Left ventricle myocardium inferior (tissue), 1 donor: ENCODE results near the gene GRM8. TPM values are rescaled to one million over a fixed set of nuclear protein-coding genes. Genes with fewer than 3 reads are reported as not detected.
A peak's percentile ranks its signal among the peaks of the same experiment; 100 is the strongest.

Source experiments
- DNase-seq: peaks from one replicate; pipeline ENCODE4 v3.0.0-alpha.2; 2020
- H3K27ac ChIP-seq: fragments of 200-600 bp; replicated peaks from 2 replicates; pipeline ENCODE4 v1.8.0; 2021
- H3K27me3 ChIP-seq: fragments of 200-600 bp; 2 replicates; pipeline ENCODE4 v1.8.0; 2021; ENCODE audit warnings: low read depth
- H3K36me3 ChIP-seq: fragments of 200-600 bp; 2 replicates; pipeline ENCODE4 v1.8.0; 2021
- H3K4me1 ChIP-seq: fragments of 200-600 bp; 2 replicates; pipeline ENCODE4 v1.8.0; 2021
- H3K4me3 ChIP-seq: fragments of 200-600 bp; 2 replicates; pipeline ENCODE4 v1.8.0; 2021; ENCODE audit warnings: mild to moderate bottlenecking, moderate library complexity
- H3K9me3 ChIP-seq: fragments of 200-600 bp; replicated peaks from 2 replicates; pipeline ENCODE4 v1.8.0; 2021
- intact Hi-C: fragments of 100-400 bp; cut with micrococcal nuclease; formaldehyde crosslinking; loops from one replicate; pipeline ENCODE4 v1.11.0; 2022
- total RNA-seq: library from RNA; stranded (reverse); fragmentation: NEBNext Ultra II Directional; extraction: Animal tissue kit (Norgen Biotek cat#: 25700); gene quantifications from one replicate; pipeline ENCODE4 v1.2.1, GENCODE V29; 2021
- TF ChIP-seq, protein P1 (sequence below): fragments of 200-600 bp; IDR thresholded peaks from 2 replicates; pipeline ENCODE4 v1.8.0; 2021; ENCODE audit warnings: antibody characterized with exemption, mild to moderate bottlenecking, borderline replicate concordance
- donor health status: DM: no; HTN: yes; CAD: no; lungs with severe emphysema.

GRM8 gene
- total RNA-seq, 1 donor from 2014 or later: 0.69 TPM

DNA sequence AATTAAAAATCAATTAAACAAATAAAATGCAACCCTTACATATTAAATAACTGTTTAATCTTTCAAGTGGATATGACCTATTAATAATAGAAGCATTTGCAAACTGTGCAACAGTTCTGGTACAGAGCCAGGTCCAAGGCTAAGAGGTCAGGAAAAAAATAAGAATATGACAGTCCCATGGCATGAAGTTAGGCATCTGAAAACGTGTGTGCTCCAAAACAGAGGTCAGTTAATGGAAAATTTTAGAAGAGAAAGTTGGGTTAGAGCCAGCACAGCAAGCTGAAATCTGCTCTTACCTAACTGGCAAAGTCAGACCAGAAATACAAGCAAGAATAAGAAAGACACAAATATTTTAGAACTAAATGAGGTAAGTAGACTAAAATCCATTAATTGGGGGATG, 757.7 kb downstream of the GRM8 start:
- Histone ChIP-seq H3K36me3 (no peaks in the 10 kb centered on the region), H3K4me1 (peaks cover 18% of the 10 kb centered on the region), H3K9me3 (no peaks in the 10 kb centered on the region), H3K27ac (peak overlapping the region; percentile 55), H3K27me3 (no peaks in the 10 kb centered on the region), H3K4me3 (peak overlapping the region; percentile 58)
- no peak for DNase-seq
- intact Hi-C loops: no loop called here
- TF ChIP-seq, protein P1, sequence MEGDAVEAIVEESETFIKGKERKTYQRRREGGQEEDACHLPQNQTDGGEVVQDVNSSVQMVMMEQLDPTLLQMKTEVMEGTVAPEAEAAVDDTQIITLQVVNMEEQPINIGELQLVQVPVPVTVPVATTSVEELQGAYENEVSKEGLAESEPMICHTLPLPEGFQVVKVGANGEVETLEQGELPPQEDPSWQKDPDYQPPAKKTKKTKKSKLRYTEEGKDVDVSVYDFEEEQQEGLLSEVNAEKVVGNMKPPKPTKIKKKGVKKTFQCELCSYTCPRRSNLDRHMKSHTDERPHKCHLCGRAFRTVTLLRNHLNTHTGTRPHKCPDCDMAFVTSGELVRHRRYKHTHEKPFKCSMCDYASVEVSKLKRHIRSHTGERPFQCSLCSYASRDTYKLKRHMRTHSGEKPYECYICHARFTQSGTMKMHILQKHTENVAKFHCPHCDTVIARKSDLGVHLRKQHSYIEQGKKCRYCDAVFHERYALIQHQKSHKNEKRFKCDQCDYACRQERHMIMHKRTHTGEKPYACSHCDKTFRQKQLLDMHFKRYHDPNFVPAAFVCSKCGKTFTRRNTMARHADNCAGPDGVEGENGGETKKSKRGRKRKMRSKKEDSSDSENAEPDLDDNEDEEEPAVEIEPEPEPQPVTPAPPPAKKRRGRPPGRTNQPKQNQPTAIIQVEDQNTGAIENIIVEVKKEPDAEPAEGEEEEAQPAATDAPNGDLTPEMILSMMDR: no peak

DNA sequence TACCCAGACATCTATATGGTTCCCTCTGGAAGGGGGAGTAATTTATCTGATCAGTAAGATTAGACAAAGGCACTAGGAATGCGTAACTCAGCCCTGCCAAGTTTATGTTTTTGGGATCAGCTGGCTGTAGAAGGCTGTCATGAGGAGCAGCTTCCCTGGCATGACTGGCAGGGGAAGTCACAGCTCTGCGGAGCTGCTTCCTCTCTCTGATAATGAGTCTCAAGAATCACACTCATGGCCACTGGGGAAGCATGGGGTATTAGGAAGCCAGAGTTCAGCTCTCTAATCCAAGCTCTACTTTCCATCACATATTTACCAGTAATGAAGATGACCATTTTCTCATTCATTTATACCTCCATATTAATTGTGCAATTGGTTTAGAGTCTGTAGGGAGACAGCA, 758.9 kb downstream of the GRM8 start:
- DNase-seq: no peak
- H3K9me3 ChIP-seq: no peaks in the 10 kb centered on the region
- TF ChIP-seq, protein P1: no peak
- H3K4me3 ChIP-seq: no peak overlapping the region
- no peaks in the 10 kb centered on the region for H3K36me3 ChIP-seq
- peak overlapping the region; percentile 55 for H3K27ac ChIP-seq
- intact Hi-C loops: no loop called here
- peaks cover 18% of the 10 kb centered on the region for H3K4me1 ChIP-seq
- no peaks in the 10 kb centered on the region for H3K27me3 ChIP-seq

DNA sequence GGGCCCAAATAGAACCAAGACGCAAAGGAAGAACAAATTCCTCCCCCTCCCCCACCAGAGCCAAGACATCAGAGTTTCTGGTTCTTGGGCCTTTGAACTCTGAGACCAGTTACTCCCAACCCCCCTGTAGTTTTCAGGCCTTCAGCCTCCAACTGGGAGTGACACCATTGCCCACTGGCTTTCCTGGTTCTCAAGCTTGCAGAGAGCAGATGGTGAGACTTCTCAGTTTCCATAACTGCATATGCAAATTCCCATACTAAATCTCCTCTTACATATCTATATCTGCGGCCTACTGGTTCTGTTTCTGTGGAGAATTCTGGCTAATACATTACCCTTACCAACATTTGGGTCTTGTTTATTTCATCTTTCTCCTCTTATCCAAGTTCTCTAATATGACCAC, 762.9 kb downstream of the GRM8 start:
- no peaks in the 10 kb centered on the region for H3K36me3 ChIP-seq
- intact Hi-C loops: no loop called here
- H3K27me3 ChIP-seq: no peaks in the 10 kb centered on the region
- H3K9me3 ChIP-seq: no peaks in the 10 kb centered on the region
- DNase-seq: no peak
- no peak overlapping the region for H3K4me3 ChIP-seq
- H3K27ac ChIP-seq: no peak overlapping the region
- H3K4me1 ChIP-seq: peaks cover 14% of the 10 kb centered on the region
- TF ChIP-seq, protein P1: no peak

DNA sequence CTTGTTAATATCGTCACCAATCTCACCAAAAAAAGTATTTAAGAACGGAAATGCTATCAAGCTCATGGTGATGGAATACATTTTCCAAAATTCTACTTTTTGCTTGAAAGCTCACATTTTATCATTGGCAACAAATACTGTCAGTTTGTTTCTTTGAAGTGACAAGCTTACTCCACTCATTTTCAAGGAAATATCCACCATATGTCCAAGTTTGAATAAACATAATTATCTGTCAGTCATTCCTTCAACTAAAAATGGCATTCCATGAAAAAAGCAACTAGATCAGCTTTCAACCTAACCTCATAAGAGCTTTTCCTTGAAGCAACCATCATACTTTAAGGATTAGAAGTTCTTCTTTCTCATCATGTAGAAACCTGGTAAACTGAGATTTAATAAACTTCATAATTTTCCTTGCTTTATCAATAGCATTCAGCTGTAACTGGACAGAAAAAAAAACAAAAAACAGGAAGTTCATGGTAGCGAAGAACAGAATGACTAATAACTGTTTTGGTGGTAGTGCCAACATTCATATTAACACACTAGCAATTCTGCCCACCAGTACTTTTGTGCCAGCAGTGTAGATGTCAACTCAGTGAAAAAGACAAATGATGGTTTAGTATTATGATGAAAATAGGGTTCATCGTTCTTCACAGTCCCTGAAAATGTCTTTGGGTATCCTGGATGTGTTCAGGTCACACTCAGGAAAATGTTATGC, 764.9 kb downstream of the GRM8 start:
- no peaks in the 10 kb centered on the region for H3K4me1 ChIP-seq
- no peak overlapping the region for H3K4me3 ChIP-seq
- TF ChIP-seq, protein P1: no peak
- no peaks in the 10 kb centered on the region for H3K27me3 ChIP-seq
- intact Hi-C loops: no loop called here
- no peak overlapping the region for H3K27ac ChIP-seq
- no peak for DNase-seq
- no peaks in the 10 kb centered on the region for H3K36me3 ChIP-seq
- no peaks in the 10 kb centered on the region for H3K9me3 ChIP-seq

DNA sequence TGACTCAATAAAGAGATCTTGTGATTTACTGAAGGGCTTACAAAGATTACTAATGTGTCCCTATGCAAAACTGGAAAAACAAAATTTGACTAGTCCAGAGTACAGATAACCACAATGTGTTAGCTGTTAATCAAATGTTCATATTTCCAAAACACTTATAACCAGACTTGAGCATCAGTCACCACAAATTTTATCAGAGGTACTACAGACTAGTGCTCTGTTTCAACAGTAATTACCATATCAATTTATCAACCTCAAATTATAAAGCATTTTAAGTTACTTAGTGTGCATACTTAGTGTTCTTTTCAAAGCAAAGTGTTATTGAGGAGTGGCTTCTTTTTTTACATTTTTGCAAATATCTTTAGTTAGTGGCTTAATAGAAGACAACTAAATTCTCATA, 765.9 kb downstream of the GRM8 start:
- H3K9me3 ChIP-seq: no peaks in the 10 kb centered on the region
- intact Hi-C loops: no loop called here

More for the DNA sequence above, 765.9 kb downstream of the GRM8 start:
- TF ChIP-seq, protein P1: no peak
- H3K27me3 ChIP-seq: no peaks in the 10 kb centered on the region
- H3K4me3 ChIP-seq: no peak overlapping the region
- no peak for DNase-seq
- no peaks in the 10 kb centered on the region for H3K36me3 ChIP-seq
- no peak overlapping the region for H3K27ac ChIP-seq
- H3K4me1 ChIP-seq: no peaks in the 10 kb centered on the region
